ENCODE measurements around the gene DPM3.
A peak's percentile ranks its signal among the peaks of the same experiment; 100 is the strongest.

DPM3 gene

GRCh38 chr1:155130272-155131006, 9.9 kb downstream of the DPM3 start:
- DNase-seq (ENCODE audit: low read depth): no peak
- TF ChIP-seq CTCF (conservative IDR thresholded peaks at IDR 0.05; ENCODE audit: low read length): no peak
- H3K4me3 ChIP-seq (ENCODE audit: low read length): no peak overlapping the region

GRCh38 chr1:155128755-155129473, 11.4 kb downstream of the DPM3 start:
- DNase-seq (ENCODE audit: low read depth): no peak
- no peak for TF ChIP-seq CTCF (conservative IDR thresholded peaks at IDR 0.05; ENCODE audit: low read length)
- H3K4me3 ChIP-seq (ENCODE audit: low read length): no peak overlapping the region

- no peak for DNase-seq (ENCODE audit: low read depth)
- TF ChIP-seq CTCF (conservative IDR thresholded peaks at IDR 0.05; ENCODE audit: low read length): no peak
- H3K4me3 ChIP-seq (ENCODE audit: low read length): peak overlapping the region; percentile 48
Observed at GRCh38 chr1:155127967-155128754, 12.2 kb downstream of the DPM3 start.

GRCh38 chr1:155127105-155127966, 13.0 kb downstream of the DPM3 start, which contains the start of gene EFNA1:
EFNA1 (plus strand) TSS chr1:155127876; CDS start chr1:155127978, 102 bp downstream.
- H3K4me3 ChIP-seq (ENCODE audit: low read length): peak within 1 kb of the TSS; percentile 50
- TF ChIP-seq CTCF (conservative IDR thresholded peaks at IDR 0.05; ENCODE audit: low read length): no peak
- peak; percentile 16 for DNase-seq (ENCODE audit: low read depth)

GRCh38 chr1:155126556-155127104, 13.7 kb downstream of the DPM3 start:
- H3K4me3 ChIP-seq (ENCODE audit: low read length): peak overlapping the region; percentile 17; the same call in 1 of the 2 replicates
- TF ChIP-seq CTCF (conservative IDR thresholded peaks at IDR 0.05; ENCODE audit: low read length): no peak
- peak; percentile 14 for DNase-seq (ENCODE audit: low read depth)

GRCh38 chr1:155125946-155126555, 14.3 kb downstream of the DPM3 start:
- peak; percentile 3 for DNase-seq (ENCODE audit: low read depth)
- H3K4me3 ChIP-seq (ENCODE audit: low read length): 0 out of 2 replicates have a peak overlapping the region, but pooled peaks have one; percentile 17

More at GRCh38 chr1:155125946-155126555, 14.3 kb downstream of the DPM3 start:
- no peak for TF ChIP-seq CTCF (conservative IDR thresholded peaks at IDR 0.05; ENCODE audit: low read length)
